ENCODE results near the gene ZNF597.
"Not testable (repeated sequence)": the region's sequence is repeated elsewhere in the genome, so short reads cannot be mapped to it uniquely, and the experiment has no call there.

ZNF597 gene

GRCh38 chr16:3481696-3482658 lies 38.7 kb upstream of the ZNF597 start:
- no peak for TF ChIP-seq POLR2A (IDR thresholded peaks at IDR 0.05; ENCODE audit: low read depth, low read length)
- no peak for FAIRE-seq
- DNase-seq (ENCODE audit: insufficient read length, low spot score), result no peak

- FAIRE-seq (no peak), DNase-seq (ENCODE audit: insufficient read length, low spot score) (no peak)
- no peak for TF ChIP-seq POLR2A (IDR thresholded peaks at IDR 0.05; ENCODE audit: low read depth, low read length)
Observed at GRCh38 chr16:3480901-3481695, 37.8 kb upstream of the ZNF597 start.

- DNase-seq (ENCODE audit: insufficient read length, low spot score) (no peak), FAIRE-seq (no peak)
- no peak for TF ChIP-seq POLR2A (IDR thresholded peaks at IDR 0.05; ENCODE audit: low read depth, low read length)
Observed at GRCh38 chr16:3479654-3480216, 36.4 kb upstream of the ZNF597 start.

- DNase-seq (ENCODE audit: insufficient read length, low spot score), result no peak
- TF ChIP-seq POLR2A (IDR thresholded peaks at IDR 0.05; ENCODE audit: low read depth, low read length), result no peak
- FAIRE-seq, result no peak
Observed at GRCh38 chr16:3478242-3478925, 35.1 kb upstream of the ZNF597 start.

- DNase-seq (ENCODE audit: insufficient read length, low spot score) (no peak), FAIRE-seq (no peak)
- TF ChIP-seq POLR2A (IDR thresholded peaks at IDR 0.05; ENCODE audit: low read depth, low read length), result no peak
Observed at GRCh38 chr16:3476409-3476808, 33.1 kb upstream of the ZNF597 start.

GRCh38 chr16:3475604-3476375 lies 32.5 kb upstream of the ZNF597 start:
- FAIRE-seq (no peak), DNase-seq (ENCODE audit: insufficient read length, low spot score) (no peak)
- no peak for TF ChIP-seq POLR2A (IDR thresholded peaks at IDR 0.05; ENCODE audit: low read depth, low read length)

- FAIRE-seq, result not testable (repeated sequence)
Observed at GRCh38 chr16:3474870-3475269, 31.6 kb upstream of the ZNF597 start.

GRCh38 chr16:3474136-3474779 lies 31.0 kb upstream of the ZNF597 start:
- no peak for TF ChIP-seq POLR2A (IDR thresholded peaks at IDR 0.05; ENCODE audit: low read depth, low read length)
- no peak for FAIRE-seq
- DNase-seq (ENCODE audit: insufficient read length, low spot score), result no peak

More at GRCh38 chr16:3474870-3475269, 31.6 kb upstream of the ZNF597 start:
- DNase-seq (ENCODE audit: insufficient read length, low spot score), result not testable (repeated sequence)

- DNase-seq (ENCODE audit: insufficient read length, low spot score); FAIRE-seq: not testable (repeated sequence)
Observed at GRCh38 chr16:3473596-3473943, 30.3 kb upstream of the ZNF597 start.

GRCh38 chr16:3472878-3473595 lies 29.7 kb upstream of the ZNF597 start:
- DNase-seq (ENCODE audit: insufficient read length, low spot score), result no peak
- TF ChIP-seq POLR2A (IDR thresholded peaks at IDR 0.05; ENCODE audit: low read depth, low read length), result no peak
- FAIRE-seq, result no peak

- no peak for TF ChIP-seq POLR2A (IDR thresholded peaks at IDR 0.05; ENCODE audit: low read depth, low read length)
- DNase-seq (ENCODE audit: insufficient read length, low spot score) (no peak), FAIRE-seq (no peak)
Observed at GRCh38 chr16:3471518-3472176, 28.3 kb upstream of the ZNF597 start.

- no peak for TF ChIP-seq POLR2A (IDR thresholded peaks at IDR 0.05; ENCODE audit: low read depth, low read length)
- DNase-seq (ENCODE audit: insufficient read length, low spot score) (no peak), FAIRE-seq (no peak)
Observed at GRCh38 chr16:3470723-3471122, 27.4 kb upstream of the ZNF597 start.

Measured in H54 (cell line).